Motor neuron (in vitro differentiated cells): ENCODE measurements around the gene NCEH1. TPM values are rescaled to one million over a fixed set of nuclear protein-coding genes. Genes with fewer than 3 reads are reported as not detected.
A peak's percentile ranks its signal among the peaks of the same experiment; 100 is the strongest.

Source experiments
- ATAC-seq, 8 experiments: fragments of 200-7000 bp; cut with Tn5 transposase; replicated peaks in 6 of 8; 2 replicates each; pipeline ENCODE4 v1.8.0; 2021; ENCODE audit warnings: mild to moderate bottlenecking in 8 of 8, moderate library complexity in 8 of 8
- H3K27ac ChIP-seq, 2 donors: fragments of 250-450 bp; sonication (Bioruptor Pico); 2 replicates each; pipeline ENCODE4 v1.9.0; 2021; ENCODE audit warnings: antibody characterized with exemption in 2 of 2, mild to moderate bottlenecking in 2 of 2, moderate library complexity in 1 of 2
- H3K4me1 ChIP-seq, 2 donors: fragments of 250-450 bp; sonication (Bioruptor Pico); replicated peaks in 1 of 2; 2 replicates each; pipeline ENCODE4 v1.6.1; 2021; ENCODE audit warnings: antibody characterized with exemption in 2 of 2, mild to moderate bottlenecking in 2 of 2, moderate library complexity in 1 of 2
- H3K4me3 ChIP-seq, 5 donors: fragments of 250-450 bp; sonication (Bioruptor Pico); 2 replicates each; pipeline ENCODE4 v1.9.0; 2021; ENCODE audit warnings: antibody characterized with exemption in 5 of 5, mild to moderate bottlenecking in 5 of 5, moderate library complexity in 4 of 5
- WGBS, 10 experiments: fragments of 450-650 bp; shearing (Covaris generic); methylation state at CpG; one replicate each; pipeline ENCODE4 v1.0.0; 2022; 5-methylcytosine and 5-hydroxymethylcytosine counted together
- in situ Hi-C, 9 experiments: fragments of 400-800 bp; cut with MboI; loops; one replicate each; pipeline ENCODE4 v1.15.0; 2021; ENCODE audit warnings: low sequenced_read_pairs in 9 of 9, low pct_unique_long_range_greater_than_20kb in 2 of 9; ENCODE audit not compliant: unreplicated experiment in 9 of 9
- total RNA-seq, 8 experiments: library from RNA; unstranded; fragments of 300-600 nt; gene quantifications; 2 replicates each; pipeline versions ENCODE4 v1.2.3 to v1.2.4, GENCODE V29; 2022

The NCEH1 gene
- total RNA-seq, 8 experiments from 2014 or later: 1.5 to 9.9 (median 5.7) TPM

GRCh38 chr3:172646439-172647015, 64.3 kb downstream of the NCEH1 start:
- ATAC-seq: peak in 1 of 8 experiments; percentile 38
- H3K4me1 ChIP-seq: no peaks in the 10 kb centered on the region
- WGBS, 10 experiments: 50 to 98% (median 92%) methylated on average over 2 to 5 of the region's 5 CpGs
- H3K27ac ChIP-seq: no peak overlapping the region
- no peak overlapping the region for H3K4me3 ChIP-seq
- in situ Hi-C loops: no loop called here

GRCh38 chr3:172644258-172644657, 66.6 kb downstream of the NCEH1 start:
- Histone ChIP-seq H3K4me3 (no peak overlapping the region), H3K4me1 (no peaks in the 10 kb centered on the region), H3K27ac (no peak overlapping the region)
- 91 to 100% (median 100%) methylated on average over 1 to 3 of the region's 3 CpGs; no CpG with 5 or more reads in 2 of the 10 experiments for WGBS, 10 experiments
- in situ Hi-C loops: no loop called here
- no peak for ATAC-seq

GRCh38 chr3:172643506-172644179, 67.2 kb downstream of the NCEH1 start:
- H3K4me3 ChIP-seq: no peak overlapping the region
- H3K4me1 ChIP-seq: no peaks in the 10 kb centered on the region
- 71 to 100% (median 94%) methylated on average over 1 to 4 of the region's 5 CpGs; no CpG with 5 or more reads in 2 of the 10 experiments for WGBS, 10 experiments
- ATAC-seq: no peak
- no peak overlapping the region for H3K27ac ChIP-seq
- in situ Hi-C loops: no loop called here

- Histone ChIP-seq H3K4me1 (no peaks in the 10 kb centered on the region), H3K27ac (no peak overlapping the region), H3K4me3 (no peak overlapping the region)
- ATAC-seq: no peak
- 88 to 100% (median 96%) methylated on average over 1 to 5 of the region's 5 CpGs for WGBS, 10 experiments
- in situ Hi-C loops: no loop called here
These were observed 69.6 kb downstream of the NCEH1 start for GRCh38 chr3:172641291-172641690.

GRCh38 chr3:172640751-172641150, 70.1 kb downstream of the NCEH1 start:
- WGBS, 10 experiments: 0 to 100% (median 100%) methylated on average over 1 to 4 of the region's 5 CpGs; no CpG with 5 or more reads in 3 of the 10 experiments
- in situ Hi-C loops: no loop called here
- ATAC-seq: peak in 1 of 8 experiments; percentile 35

GRCh38 chr3:172635588-172635987, 75.3 kb downstream of the NCEH1 start:
- Histone ChIP-seq H3K4me1 (no peaks in the 10 kb centered on the region), H3K4me3 (no peak overlapping the region), H3K27ac (no peak overlapping the region)
- ATAC-seq: peak in 1 of 8 experiments; percentile 19
- in situ Hi-C loops: no loop called here
- WGBS, 10 experiments: 47 to 100% (median 57%) methylated on average over 1 to 3 of the region's 3 CpGs; no CpG with 5 or more reads in 5 of the 10 experiments

More at GRCh38 chr3:172640751-172641150, 70.1 kb downstream of the NCEH1 start:
- no peaks in the 10 kb centered on the region for H3K4me1 ChIP-seq
- no peak overlapping the region for H3K27ac ChIP-seq
- no peak overlapping the region for H3K4me3 ChIP-seq

- Histone ChIP-seq H3K4me1 (no peaks in the 10 kb centered on the region), H3K27ac (no peak overlapping the region), H3K4me3 (no peak overlapping the region)
- WGBS, 10 experiments: 20 to 100% (median 83%) methylated on average over 1 to 3 of the region's 3 CpGs; no CpG with 5 or more reads in 3 of the 10 experiments
- no peak for ATAC-seq
- in situ Hi-C loops: no loop called here
These were observed 75.9 kb downstream of the NCEH1 start for GRCh38 chr3:172634948-172635347.

GRCh38 chr3:172630316-172630715, 80.6 kb downstream of the NCEH1 start:
- 20 to 100% (median 83%) methylated on average over 1 of the region's 1 CpG; no CpG with 5 or more reads in 2 of the 10 experiments for WGBS, 10 experiments
- ATAC-seq: no peak
- H3K27ac ChIP-seq: no peak overlapping the region

GRCh38 chr3:172629470-172629869, 81.4 kb downstream of the NCEH1 start:
- whole genome bisulfite sequencing, 10 experiments: 29 to 92% (median 76%) methylated on average over 1 to 5 of the region's 5 CpGs; no CpG with 5 or more reads in 2 of the 10 experiments
- Histone ChIP-seq H3K27ac (no peak overlapping the region), H3K4me3 (no peak overlapping the region), H3K4me1 (no peaks in the 10 kb centered on the region)
- peak in 3 of 8 experiments; percentile 20 to 71 (median 68) for ATAC-seq
- in situ Hi-C loops: no loop called here

More at GRCh38 chr3:172630316-172630715, 80.6 kb downstream of the NCEH1 start:
- H3K4me3 ChIP-seq: no peak overlapping the region
- H3K4me1 ChIP-seq: no peaks in the 10 kb centered on the region
- in situ Hi-C loops: no loop called here

- Histone ChIP-seq H3K4me3 (no peak overlapping the region), H3K27ac (no peak overlapping the region), H3K4me1 (no peaks in the 10 kb centered on the region)
- ATAC-seq: peak in 3 of 8 experiments; percentile 39 to 82 (median 77)
- in situ Hi-C loops: no loop called here
- WGBS, 10 experiments: 15 to 96% (median 75%) methylated on average over 1 to 5 of the region's 5 CpGs
These were observed 83.6 kb downstream of the NCEH1 start for GRCh38 chr3:172627057-172627809.

- H3K27ac ChIP-seq: no peak overlapping the region
These were observed 84.7 kb downstream of the NCEH1 start for GRCh38 chr3:172626021-172626640.

GRCh38 chr3:172625404-172625803, 85.5 kb downstream of the NCEH1 start:
- H3K27ac ChIP-seq: no peak overlapping the region
- H3K4me1 ChIP-seq: no peaks in the 10 kb centered on the region
- no peak for ATAC-seq
- H3K4me3 ChIP-seq: no peak overlapping the region
- in situ Hi-C loops: no loop called here
- WGBS, 10 experiments: 80 to 100% (median 91%) methylated on average over 1 to 2 of the region's 2 CpGs; no CpG with 5 or more reads in 2 of the 10 experiments

More at GRCh38 chr3:172626021-172626640, 84.7 kb downstream of the NCEH1 start:
- H3K4me3 ChIP-seq: no peak overlapping the region
- in situ Hi-C loops: no loop called here
- 50 to 100% (median 62%) methylated on average over 1 to 3 of the region's 3 CpGs for WGBS, 10 experiments
- H3K4me1 ChIP-seq: no peaks in the 10 kb centered on the region
- ATAC-seq: no peak

GRCh38 chr3:172624999-172625398, 85.9 kb downstream of the NCEH1 start:
- H3K27ac ChIP-seq: no peak overlapping the region
- in situ Hi-C loops: no loop called here
- WGBS, 10 experiments: 72 to 100% (median 93%) methylated on average over 1 to 8 of the region's 9 CpGs; no CpG with 5 or more reads in 2 of the 10 experiments
- H3K4me1 ChIP-seq: no peaks in the 10 kb centered on the region
- no peak overlapping the region for H3K4me3 ChIP-seq
- no peak for ATAC-seq
